Measurements from ENCODE around the gene TSPAN15.

TSPAN15 gene

DNA sequence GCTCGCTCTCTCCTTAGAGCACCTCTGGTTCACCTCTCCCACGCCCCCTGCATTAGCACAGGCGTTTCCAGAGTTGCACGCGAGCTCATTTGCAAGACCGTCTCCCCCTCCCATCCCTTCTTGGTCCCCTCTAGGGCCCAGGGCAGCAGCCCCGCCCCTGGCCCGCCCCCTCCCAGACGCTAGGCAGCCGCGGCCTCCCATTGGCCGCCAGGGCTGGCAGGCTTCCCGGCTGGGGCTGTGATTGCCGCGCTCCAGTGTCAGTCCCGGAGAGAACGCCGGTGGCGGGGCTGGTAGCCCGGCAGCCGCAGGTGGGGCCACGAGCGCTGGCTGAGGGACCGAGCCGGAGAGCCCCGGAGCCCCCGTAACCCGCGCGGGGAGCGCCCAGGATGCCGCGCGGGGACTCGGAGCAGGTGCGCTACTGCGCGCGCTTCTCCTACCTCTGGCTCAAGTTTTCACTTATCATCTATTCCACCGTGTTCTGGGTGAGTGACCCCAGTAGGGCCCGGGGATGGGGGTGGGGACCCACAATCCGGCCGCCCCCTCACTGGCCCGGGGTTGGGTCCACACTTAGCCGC, at the start of gene TSPAN15:
Gene TSPAN15, plus strand, starts transcription at position 257 of the 575 bp plus-strand sequence. Its CDS starts 130 bp downstream, at position 387.
- FAIRE-seq: no peak

GRCh38 chr10:69402386-69402785, 48.9 kb upstream of the TSPAN15 start:
- FAIRE-seq: no peak

DNA sequence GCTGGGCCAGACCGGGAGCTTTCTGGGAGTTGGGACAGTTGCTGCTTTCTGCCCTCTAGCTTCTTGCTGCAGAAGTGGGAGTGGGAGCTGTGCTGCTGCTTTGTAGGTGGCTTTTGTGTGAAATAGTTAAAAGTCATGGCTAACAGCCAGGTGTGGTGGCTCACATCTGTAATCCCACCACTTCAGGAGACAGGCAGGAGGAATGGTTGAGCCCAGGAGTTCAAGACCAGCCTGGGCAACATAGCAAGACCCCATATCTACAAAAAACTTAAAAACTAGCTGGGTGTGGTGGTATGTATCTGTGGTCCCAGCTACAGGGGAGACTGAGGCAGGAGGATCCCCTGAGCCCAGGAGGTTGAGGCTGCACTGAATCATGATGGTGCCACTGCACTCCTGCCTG, 48.2 kb upstream of the TSPAN15 start:
- no peak for FAIRE-seq

GRCh38 chr10:69403519-69403918, 47.7 kb upstream of the TSPAN15 start:
- no peak for FAIRE-seq

DNA sequence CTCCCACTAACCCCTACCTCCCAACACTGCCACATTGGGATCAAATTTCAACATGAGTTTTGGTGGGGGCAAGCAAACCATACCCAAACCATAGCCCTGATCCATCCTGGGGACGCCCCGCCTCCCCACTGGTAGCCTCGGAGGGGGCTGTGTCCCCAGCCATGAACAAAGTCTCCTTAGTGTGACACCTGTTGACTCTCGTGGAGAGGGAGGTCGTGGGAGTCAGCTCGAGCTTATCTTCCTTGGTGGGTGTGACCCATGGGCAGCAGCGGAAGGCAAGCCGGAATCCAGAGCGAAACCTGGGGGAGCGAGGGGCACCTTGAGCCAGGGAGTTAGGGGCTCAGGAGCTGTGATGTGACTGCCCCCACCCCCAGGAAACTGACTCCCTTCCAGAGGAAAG, 46.5 kb upstream of the TSPAN15 start:
- no peak for FAIRE-seq

GRCh38 chr10:69405221-69405620, 46.0 kb upstream of the TSPAN15 start:
- FAIRE-seq: no peak

DNA sequence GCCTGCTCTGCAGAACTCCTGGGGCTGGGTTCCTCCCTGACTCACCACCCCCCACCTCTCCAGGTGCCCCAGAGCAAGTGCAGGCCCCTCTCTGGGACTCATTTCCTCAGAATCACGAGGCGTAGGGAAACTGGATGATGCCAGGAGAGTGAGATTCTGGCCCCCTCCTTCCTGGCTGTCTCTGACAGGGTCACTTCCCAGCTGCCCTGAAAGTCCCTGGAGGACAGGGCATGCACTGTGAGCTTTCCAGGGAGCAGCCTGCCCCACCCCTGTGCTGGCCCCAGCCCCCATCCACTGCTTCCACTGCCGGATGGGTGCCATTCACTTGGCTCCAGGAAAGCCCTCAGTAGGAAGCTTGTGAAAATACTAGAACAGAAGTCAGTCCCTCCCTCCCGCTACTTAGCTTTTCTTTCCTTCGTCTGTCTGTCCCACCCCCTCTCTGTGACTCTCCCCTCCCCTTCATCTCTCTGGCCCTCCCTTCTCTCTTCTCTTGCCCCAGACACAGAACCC, 44.9 kb upstream of the TSPAN15 start:
- no peak for FAIRE-seq

DNA sequence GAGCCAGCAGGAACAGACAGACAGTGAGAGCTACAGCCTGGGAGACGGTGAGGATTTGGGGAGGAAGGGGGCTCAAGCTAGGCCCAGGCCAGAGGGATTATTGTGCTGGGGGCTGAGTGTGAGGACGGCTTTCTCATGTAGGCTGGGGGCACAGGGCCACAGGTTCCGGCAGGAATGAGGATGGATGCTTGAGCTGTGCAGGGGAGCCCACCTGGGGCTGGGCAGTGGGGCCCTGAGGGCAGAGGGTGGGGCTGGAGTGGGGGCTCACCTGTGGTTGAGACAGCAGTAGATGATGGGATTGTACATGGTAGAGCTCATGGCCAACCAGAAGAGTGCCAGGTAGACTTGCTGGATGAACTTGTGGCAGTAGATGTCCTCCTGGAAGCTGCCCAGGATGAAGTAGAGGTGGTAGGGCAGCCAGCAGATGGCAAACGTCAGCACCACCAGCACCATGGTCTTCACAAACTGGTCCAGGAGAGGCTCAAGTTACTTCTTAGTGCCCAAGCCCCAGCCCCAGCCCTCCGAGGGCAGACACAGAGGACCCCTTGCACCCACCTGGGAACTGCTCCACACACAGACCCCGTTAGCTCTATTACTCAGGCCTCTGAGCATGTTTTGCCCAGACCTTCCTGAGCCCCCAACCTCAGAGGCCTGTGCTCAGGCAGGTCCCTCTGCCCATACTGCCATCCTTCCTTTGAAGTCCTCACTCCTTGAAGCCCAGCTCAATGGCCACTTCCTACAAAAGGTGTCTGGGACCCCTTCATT, 44.3 kb upstream of the TSPAN15 start:
- no peak for FAIRE-seq

DNA sequence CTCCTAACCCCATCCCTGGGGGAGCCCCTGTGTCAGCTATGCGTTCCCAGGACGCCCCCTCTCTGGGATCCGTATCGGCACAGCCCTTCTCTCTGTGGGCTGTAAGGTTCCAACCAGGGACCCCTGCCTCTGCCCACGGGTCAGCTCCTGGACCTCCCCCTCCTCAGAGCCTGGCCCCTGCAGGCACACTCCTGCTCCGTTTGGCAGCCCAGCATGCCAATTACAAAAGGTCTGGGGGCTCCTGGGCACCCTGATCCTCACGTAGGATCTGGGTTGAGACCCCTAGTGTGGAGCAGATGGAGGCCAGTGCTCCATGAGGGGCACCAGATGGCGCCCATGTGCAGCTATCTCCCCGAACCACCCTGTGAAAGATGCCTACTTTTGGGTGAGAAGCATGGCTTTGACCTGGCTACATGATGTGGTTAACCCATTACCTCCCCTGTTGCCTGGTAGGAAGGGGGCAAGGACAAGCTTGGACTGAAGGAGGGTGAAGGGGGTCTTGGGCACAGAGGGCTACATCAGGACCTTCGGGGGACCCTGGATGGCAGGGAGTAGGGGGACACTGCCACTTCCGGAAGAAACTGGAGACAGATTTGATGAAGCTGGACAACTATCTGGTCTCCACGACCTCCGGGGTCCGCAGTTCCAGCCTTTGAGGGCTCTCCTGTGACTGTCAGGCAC, 43.5 kb upstream of the TSPAN15 start:
- no peak for FAIRE-seq

- FAIRE-seq: no peak
Measured at GRCh38 chr10:69408318-69409175, 42.7 kb upstream of the TSPAN15 start.

DNA sequence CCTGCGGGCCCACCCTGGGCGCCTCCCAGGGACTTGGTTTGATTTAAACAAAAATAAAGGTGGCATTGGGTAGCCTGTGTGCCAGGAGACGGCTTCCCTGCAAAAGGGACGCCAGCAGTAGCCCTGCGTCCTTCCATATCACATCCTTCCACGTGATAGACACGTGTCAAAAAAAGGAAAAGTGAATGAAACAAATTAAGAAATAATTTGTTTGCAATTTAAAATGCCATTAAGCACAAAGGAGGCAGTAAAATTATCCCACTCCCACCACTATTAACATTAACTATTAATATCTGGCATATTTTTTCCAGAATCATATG, 42.1 kb upstream of the TSPAN15 start:
- no peak for FAIRE-seq

GRCh38 chr10:69409968-69410367, 41.3 kb upstream of the TSPAN15 start:
- no peak for FAIRE-seq

- FAIRE-seq: no peak
Measured at GRCh38 chr10:69410487-69410886, 40.8 kb upstream of the TSPAN15 start.

DNA sequence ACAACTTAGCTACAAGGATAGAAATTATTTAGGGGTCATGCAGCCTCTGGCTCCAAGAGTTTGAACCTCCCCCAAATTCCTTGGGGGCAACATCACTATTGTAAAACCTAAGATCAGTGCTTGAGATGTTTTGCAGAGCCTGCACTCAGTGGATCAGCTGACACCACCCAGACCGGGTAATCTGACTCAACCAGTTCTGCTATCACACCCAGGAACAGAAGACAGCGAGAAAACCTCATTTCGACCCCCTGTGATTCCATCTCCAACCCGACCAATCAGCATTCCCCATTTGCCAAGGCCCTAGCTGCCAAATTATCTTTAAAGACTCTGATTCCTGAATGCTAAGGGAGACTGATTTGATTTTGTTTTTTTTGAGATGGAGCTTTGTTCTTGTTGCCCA, 39.8 kb upstream of the TSPAN15 start:
- FAIRE-seq: no peak

GRCh38 chr10:69412232-69412790, 39.0 kb upstream of the TSPAN15 start:
- FAIRE-seq: no peak

- FAIRE-seq: no peak
Measured at GRCh38 chr10:69413221-69413865, 37.9 kb upstream of the TSPAN15 start.

- FAIRE-seq: no peak
Measured at GRCh38 chr10:69414036-69415018, 36.9 kb upstream of the TSPAN15 start.

DNA sequence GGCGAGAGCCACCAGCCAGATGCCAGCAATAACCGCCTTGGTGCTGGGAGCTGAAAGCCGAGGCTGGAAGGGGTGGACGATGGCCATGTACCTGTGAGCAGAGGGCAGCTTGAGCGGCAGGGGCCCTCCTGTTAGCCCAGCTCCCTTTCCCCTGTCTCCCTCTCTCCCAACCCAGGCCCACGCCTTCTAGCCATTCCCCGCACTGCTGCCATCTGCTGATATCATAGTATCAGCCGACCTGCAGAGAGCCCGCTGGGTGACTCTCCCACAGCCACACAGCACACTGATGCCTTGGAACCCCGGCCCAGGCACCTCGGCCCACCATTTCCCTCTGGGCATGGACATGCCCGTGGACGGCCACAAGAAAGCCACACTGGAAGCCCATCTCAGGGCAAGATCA, 36.2 kb upstream of the TSPAN15 start:
- no peak for FAIRE-seq

GRCh38 chr10:69415951-69416350, 35.3 kb upstream of the TSPAN15 start:
- no peak for FAIRE-seq

- no peak for FAIRE-seq
Measured at GRCh38 chr10:69416695-69417094, 34.6 kb upstream of the TSPAN15 start, which contains the start of gene TACR2. TACR2 (minus strand) TSS chr10:69416918; CDS start chr10:69416323, 595 bp downstream.

DNA sequence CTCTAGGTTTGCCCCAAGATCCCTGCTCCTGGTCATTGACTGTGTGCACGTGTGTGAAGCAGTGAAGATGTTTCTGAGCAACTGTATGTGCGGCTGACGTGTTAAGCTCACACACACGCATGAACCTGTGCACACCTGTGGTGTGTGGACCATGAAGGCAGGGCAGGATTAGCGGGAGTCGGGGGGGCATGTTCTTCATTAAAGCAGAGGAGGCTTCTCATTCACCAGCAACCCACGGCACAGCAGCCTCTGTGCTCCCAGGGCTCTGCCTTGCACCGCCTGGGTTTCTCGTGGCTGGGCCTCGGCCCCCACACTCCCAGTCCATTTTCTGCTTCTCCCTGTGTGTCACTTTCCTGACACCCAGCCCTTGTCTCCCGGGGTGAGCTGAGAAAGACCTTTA, 33.7 kb upstream of the TSPAN15 start:
- no peak for FAIRE-seq

Data from TTC549 (cell line).